ENCODE results near the gene CUX1. TPM values are rescaled to one million over a fixed set of nuclear protein-coding genes. Genes with fewer than 3 reads are reported as not detected.

CUX1 gene
- total and polyA plus RNA-seq, 2 of the 13 experiments (the other 11 are each of a cell fraction or from before 2014, with no cell fraction given), result 13.7 to 14.9 TPM

DNA sequence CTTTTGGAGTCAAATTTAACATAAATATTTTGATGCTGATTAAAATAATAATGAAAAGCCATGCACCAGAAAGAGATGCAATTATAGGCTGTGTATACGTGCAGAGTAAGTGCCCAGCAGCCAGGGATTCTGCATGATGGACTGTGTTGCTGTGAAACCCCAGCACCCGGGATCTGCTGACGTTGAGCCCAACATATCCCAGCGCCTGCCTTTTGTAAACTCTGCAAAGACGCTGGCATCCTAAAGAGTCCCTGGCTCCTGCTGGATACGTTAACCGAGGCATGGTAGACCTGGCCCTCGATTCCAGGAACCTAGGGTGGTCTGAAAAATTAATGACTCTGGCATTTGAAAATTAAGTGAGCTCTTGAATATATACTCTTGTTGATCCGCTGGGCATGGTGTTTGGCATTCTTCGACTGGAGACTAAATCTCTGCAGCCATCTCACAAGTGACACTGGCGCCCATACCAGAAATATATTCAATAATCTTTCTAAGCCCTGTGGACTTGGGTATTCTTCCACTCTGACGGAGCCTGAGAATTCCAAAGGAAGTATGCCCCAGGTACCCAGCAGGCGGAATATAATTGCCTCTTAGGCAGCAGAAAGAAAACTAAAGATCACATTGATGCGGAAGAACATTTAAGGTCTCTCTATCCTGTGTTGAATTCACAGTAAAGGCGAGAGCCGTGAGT, 278.0 kb downstream of the CUX1 start:
- H3K9ac ChIP-seq (ENCODE audit: insufficient read depth, low read depth, low read length), result no peak overlapping the region
- H3K79me2 ChIP-seq (ENCODE audit: insufficient read depth, low read length), result no peaks in the 10 kb centered on the region
- POLR2A ChIA-PET, result no interaction called here
- H3K4me1 ChIP-seq (ENCODE audit: insufficient read depth, low read length), result peaks cover 19% of the 10 kb centered on the region
- CTCF ChIA-PET (ENCODE audit: low intra/inter-chr PET ratio, low total read pairs), result no interaction called here
- FAIRE-seq (no peak), DNase-seq (ENCODE audit: low spot score) (no peak), ATAC-seq (no peak)
- no peaks in the 10 kb centered on the region for H3K9me3 ChIP-seq (ENCODE audit: low read length)
- no peak overlapping the region for H3K4me2 ChIP-seq (ENCODE audit: low read depth, low read length)
- no peaks in the 10 kb centered on the region; the same call in 1 of the 2 replicates for H4K20me1 ChIP-seq (ENCODE audit: insufficient read depth, low read length)
- in situ Hi-C loops (cut with HindIII; ENCODE audit: extremely low pct_ligation_motif_present, low pct_unique_long_range_greater_than_20kb), result no loop called here
- H3K4me3 ChIP-seq (replicated peaks in 1 of 3; ENCODE audit: insufficient read depth in 1 of 3, low read depth in 2 of 3, low read length in 3 of 3), result no peak overlapping the region
- H3K27ac ChIP-seq (ENCODE audit: extremely low read length, insufficient read depth, low read length), result no peak overlapping the region
- WGBS (ENCODE audit: low lambda C conversion rate), result 97% methylated on average over 16 of the region's 16 CpGs
- no peaks in the 10 kb centered on the region for H3K27me3 ChIP-seq (ENCODE audit: control insufficient read depth in 1 of 2, insufficient read depth in 2 of 2, low read length in 2 of 2)
- H3K36me3 ChIP-seq (replicated peaks in 1 of 2; ENCODE audit: control insufficient read depth in 1 of 2, insufficient read depth in 2 of 2, low read length in 2 of 2), result peaks cover 3 to 16% of the 10 kb centered on the region in 2 experiments; a peak in 4 of 5 replicates
- H2AFZ ChIP-seq (ENCODE audit: low read length), result no peak overlapping the region
- intact Hi-C loops (cut with micrococcal nuclease; ENCODE audit: unreplicated experiment), result no loop called here
- BruUV-seq (replicated peaks), result no TSS peak
- TF ChIP-seq SMAD9 (CRISPR knock-in tag; IDR thresholded peaks at IDR 0.05), result no peak
- TF ChIP-seq ZNF160 (CRISPR knock-in tag; IDR thresholded peaks at IDR 0.05), result no peak
- no peak for TF ChIP-seq ZNF713 (CRISPR knock-in tag; IDR thresholded peaks at IDR 0.05)
- TF ChIP-seq, protein P1, sequence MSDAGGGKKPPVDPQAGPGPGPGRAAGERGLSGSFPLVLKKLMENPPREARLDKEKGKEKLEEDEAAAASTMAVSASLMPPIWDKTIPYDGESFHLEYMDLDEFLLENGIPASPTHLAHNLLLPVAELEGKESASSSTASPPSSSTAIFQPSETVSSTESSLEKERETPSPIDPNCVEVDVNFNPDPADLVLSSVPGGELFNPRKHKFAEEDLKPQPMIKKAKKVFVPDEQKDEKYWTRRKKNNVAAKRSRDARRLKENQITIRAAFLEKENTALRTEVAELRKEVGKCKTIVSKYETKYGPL (CRISPR knock-in tag; IDR thresholded peaks at IDR 0.05), result no peak
- no peak for TF ChIP-seq GFI1 (CRISPR knock-in tag; IDR thresholded peaks at IDR 0.05; ENCODE audit: borderline replicate concordance)
- TF ChIP-seq ZNF317 (CRISPR knock-in tag; IDR thresholded peaks at IDR 0.05), result no peak
- TF ChIP-seq ZNF746 (CRISPR knock-in tag; IDR thresholded peaks at IDR 0.05), result no peak
- no peak for TF ChIP-seq NAIF1 (CRISPR knock-in tag; IDR thresholded peaks at IDR 0.05; ENCODE audit: borderline replicate concordance)
- TF ChIP-seq ZNF598 (CRISPR knock-in tag; IDR thresholded peaks at IDR 0.05; ENCODE audit: borderline replicate concordance), result no peak
- TF ChIP-seq ZBTB7A (CRISPR knock-in tag; IDR thresholded peaks at IDR 0.05), result no peak
- TF ChIP-seq ZBTB42 (CRISPR knock-in tag; IDR thresholded peaks at IDR 0.05), result no peak
- TF ChIP-seq, protein P2, sequence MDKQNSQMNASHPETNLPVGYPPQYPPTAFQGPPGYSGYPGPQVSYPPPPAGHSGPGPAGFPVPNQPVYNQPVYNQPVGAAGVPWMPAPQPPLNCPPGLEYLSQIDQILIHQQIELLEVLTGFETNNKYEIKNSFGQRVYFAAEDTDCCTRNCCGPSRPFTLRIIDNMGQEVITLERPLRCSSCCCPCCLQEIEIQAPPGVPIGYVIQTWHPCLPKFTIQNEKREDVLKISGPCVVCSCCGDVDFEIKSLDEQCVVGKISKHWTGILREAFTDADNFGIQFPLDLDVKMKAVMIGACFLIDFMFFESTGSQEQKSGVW (CRISPR knock-in tag; IDR thresholded peaks at IDR 0.05; ENCODE audit: borderline replicate concordance), result no peak
- TF ChIP-seq ZNF614 (CRISPR knock-in tag; IDR thresholded peaks at IDR 0.05; ENCODE audit: borderline replicate concordance), result no peak
- TF ChIP-seq, protein P3, sequence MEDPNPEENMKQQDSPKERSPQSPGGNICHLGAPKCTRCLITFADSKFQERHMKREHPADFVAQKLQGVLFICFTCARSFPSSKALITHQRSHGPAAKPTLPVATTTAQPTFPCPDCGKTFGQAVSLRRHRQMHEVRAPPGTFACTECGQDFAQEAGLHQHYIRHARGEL (CRISPR knock-in tag; IDR thresholded peaks at IDR 0.05), result no peak
- no peak for TF ChIP-seq TBX2 (CRISPR knock-in tag; IDR thresholded peaks at IDR 0.05; ENCODE audit: borderline replicate concordance)
- TF ChIP-seq ZMYM4 (CRISPR knock-in tag; IDR thresholded peaks at IDR 0.05), result no peak
